Measurements from ENCODE around the gene ANGEL2.
"Not testable (repeated sequence)": the region's sequence is repeated elsewhere in the genome, so short reads cannot be mapped to it uniquely, and the experiment has no call there.

The ANGEL2 gene

DNA sequence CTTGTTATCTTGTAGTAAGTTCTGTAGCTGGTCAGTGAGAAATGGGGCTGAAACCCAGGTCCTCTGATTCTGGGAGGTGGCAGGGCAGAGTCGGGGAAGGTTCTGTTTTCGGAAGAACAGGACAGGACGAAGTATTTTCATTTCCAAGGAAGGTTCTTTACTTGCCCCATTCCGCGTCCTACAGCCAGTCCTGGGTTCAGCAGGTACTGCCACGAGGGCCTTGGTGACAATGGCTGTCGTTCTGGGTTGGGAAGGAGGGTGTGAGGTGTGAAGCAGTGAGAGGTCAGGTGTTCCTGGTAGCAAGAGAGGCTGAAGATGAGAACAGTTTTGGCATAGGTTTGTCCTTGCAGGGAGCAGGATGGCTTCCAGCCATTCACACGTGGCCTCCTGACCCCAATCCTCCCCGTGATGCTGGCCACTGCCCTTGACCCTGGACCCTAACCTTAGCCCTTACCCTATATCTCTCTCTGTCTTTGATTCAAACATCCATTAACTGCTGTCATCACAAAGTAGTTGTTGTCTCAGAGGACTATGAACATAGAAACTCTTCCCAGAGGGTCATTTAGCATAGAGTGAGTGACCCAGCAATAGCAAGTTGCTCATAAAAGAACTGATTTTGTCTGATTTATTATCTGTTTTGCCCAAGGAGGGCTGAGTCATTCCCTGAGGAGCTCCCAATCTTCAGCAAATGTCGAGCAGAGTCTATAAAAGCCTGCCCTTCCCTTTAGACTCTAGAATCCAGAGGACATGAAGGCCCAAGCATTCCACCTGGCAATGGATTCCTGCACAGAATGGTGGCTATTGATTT lies 40.4 kb downstream of the ANGEL2 start:
- DNase-seq: no peak

DNA sequence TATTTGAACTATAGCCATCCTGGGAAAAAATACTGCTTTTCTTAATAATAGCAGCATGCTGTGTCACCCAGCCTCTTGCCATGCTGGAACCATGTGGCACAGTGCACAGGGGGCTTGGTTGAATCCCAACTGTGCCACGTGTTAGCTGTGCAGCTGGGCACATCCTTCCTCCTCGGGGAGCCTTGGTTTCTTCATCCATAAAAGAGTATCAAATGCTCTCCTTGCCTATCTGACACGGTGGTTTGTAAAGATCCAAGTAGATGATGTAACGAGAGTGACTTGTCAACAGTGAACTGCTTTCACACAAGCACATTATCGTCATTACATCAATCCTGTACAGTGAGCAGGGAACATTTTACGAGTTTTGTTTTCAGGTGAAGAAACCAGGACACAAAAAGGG lies 41.0 kb downstream of the ANGEL2 start:
- no peak for DNase-seq

DNA sequence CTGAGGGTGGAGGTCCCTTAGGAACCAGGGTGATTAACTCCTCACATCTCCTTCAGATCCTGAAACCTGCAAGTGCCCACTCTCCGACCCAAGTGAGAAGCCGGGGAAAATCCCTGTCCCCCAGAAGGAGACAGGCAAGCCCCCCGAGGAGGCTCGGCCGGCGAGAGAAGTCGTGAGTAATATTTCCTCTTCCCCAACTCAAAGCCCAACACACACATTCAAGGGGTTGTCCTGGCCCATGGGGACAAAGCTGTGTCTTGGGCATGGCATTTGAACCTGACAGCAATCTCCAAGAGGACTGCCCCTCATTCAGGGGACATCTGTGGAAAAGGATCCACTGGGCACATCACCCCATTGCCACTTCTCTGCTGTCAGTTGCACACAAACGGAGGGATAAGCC lies 41.8 kb downstream of the ANGEL2 start:
- DNase-seq: no peak

DNA sequence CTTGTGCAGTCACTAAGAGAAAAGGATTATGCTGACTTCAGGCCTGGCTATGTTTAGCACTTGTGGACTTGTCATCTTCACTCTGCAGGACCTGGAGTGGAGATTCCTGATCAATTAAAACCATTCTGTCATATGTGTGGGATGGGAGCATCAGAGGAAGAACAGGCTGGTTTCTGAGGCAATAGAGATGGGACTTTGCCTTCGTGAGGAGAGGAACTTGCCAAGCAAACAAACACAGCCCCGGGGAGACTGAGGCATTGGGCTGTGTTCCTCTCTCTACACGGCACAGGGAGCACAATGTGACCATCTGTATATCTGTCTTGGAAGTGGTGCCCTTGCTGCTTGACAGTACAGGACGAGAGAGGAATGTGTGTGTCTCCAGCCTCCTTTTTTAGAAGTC lies 42.2 kb downstream of the ANGEL2 start:
- no peak for DNase-seq

DNA sequence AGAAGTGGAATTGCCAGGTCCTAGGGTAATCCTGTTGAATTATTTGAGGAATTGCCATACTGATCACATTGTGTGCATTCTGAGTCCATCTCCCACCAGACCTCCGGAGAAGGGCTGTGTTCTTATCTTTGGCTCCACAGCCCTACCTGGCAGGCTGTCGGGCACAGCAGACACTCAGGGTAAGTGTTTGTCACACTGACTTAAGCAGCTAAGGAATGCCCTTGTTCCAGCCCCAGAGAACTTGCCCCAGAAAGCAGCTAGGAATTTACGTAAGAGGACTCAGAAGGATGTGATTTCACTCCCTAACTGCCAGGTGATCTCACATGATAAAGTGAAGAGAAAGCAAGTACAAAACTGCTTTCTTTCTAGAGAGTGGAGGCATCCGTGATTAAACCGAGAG lies 44.4 kb downstream of the ANGEL2 start:
- no peak for DNase-seq

DNA sequence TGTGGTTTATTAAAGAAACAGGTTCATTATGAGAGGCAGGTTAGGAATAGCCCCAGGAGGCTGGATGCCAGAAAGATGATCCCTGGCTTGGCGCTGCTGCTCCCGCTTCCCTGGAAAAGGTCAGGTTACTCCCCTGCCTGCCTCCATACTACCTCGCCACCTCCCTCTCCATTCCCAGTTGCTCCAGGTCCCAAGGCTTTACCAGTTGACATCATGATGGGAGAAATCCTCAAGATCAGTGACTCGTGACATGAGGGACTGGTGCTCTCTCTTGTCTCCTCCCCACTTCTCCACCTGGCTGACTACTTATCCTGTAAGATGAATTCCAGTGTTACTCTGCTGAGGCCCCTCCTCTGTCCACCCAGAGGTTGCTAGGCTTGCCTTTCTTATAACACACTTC lies 45.6 kb downstream of the ANGEL2 start:
- no peak for DNase-seq

DNA sequence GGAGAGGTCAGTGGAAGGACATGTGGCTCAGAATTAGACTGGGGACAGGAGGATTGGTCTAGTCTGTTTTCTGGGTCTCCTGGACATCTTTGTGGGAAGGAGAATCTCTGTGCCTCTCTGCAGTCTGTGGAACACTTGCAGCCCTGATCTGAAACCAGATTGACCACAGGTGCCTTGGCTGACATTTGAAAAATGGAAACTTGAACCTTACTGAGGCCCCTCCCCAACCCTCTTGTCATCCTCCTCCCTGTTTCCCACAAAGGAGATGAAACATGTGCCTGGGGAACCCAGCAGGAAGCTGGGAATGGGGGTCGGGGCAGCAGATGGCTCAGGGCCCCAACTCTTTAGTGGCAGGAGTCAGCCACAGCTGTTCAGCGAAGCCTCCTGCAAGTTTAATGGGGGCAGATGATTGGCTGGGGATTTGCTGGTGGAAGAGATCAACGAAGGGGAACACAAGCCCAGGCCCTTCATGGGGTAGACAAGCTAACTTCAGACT lies 47.3 kb downstream of the ANGEL2 start:
- DNase-seq: no peak

DNA sequence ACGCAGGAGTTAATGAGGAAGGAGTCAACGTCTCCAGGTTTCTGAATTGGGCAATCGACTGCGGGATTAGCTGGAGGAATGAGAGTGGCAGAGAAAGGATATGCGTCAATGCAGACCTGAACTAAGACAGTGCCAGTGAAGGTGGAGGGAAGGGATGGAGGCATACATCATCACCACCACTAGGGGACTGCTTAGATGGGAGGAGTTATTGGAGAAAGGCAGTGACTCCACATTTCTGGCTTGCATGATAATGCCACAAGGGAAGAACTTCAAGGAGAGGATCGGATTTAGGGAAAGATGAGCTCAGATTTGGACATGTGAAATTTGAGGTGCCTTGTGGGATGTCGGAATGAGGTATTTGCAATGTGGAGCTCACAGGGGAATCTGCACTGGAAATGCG lies 47.9 kb downstream of the ANGEL2 start:
- no peak for DNase-seq

DNA sequence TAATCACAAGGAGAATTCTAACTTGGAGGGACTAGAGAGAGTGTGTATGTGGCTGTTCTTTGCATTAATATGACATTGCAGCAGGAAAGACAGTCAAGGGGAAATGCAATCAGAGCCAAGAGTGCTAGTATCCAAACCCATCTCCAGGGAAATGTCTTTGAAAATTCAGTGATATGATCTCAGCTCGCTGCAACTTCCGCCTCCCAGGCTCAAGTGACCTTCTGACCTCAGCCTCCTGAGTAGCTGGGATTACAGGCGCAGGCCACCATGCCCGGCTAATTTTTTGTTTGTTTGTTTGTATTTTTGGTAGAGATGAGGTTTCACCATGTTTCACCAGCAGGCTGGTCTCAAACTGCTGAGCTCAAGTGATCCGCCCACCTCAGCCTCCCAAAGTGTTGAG lies 49.1 kb downstream of the ANGEL2 start:
- DNase-seq: no peak

DNA sequence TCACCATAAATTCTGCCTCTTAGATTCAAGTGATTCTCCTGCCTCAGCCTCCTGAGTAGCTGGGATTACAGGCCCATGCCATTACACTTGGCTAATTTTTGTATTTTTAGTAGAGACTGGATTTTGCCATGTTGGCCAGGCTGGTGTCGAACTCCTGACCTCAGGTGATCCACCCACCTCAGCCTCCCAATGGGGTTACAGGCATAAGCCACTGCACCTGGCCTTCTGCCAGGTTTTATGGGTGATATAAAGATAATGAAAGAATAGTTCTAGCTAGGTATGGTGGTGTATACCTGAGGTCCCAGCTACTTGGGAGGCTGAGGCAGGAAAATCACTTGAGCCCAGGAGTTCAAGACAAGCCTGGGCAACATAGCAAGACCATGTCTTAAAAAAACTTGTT lies 50.7 kb downstream of the ANGEL2 start:
- not testable (repeated sequence) for DNase-seq

DNA sequence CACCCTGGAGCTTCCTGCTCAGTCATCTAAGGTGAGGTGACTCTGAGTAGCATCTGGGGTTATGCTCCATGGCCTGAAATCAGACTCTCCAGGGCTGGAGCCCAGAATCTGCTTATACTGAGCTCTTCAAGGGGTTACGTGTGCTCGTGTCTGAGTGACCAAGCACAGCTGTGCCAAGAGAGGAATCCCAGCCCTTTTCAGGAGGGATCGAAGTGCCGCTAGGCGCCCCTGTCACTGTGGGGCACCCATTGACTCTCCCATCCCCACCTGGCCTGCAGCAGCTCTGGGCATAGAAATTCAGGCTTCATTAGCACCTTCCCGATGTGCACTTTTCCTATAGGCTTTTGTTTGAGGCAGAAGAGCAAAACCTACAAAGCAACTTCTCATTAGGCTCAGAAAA lies 51.6 kb downstream of the ANGEL2 start:
- no peak for DNase-seq

DNA sequence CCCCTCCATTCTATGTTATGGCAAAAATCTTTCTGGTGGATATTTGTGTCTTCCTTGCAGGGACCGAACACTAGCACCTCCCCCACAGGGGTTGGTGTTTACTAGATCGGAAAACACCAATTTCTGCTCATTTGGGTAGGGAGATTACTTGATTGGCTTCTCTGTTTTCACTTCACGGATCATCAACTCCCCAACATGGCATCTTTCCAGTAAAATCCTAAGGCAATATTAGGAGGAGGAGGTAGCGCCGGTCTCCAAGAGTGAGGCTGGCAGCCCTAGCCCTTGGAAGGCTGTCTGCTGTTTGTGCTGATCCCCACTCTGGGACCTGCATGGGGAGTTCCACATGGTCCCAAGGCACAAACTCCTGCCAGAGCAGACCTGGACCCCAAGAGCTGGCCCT lies 53.2 kb downstream of the ANGEL2 start:
- DNase-seq: no peak

DNA sequence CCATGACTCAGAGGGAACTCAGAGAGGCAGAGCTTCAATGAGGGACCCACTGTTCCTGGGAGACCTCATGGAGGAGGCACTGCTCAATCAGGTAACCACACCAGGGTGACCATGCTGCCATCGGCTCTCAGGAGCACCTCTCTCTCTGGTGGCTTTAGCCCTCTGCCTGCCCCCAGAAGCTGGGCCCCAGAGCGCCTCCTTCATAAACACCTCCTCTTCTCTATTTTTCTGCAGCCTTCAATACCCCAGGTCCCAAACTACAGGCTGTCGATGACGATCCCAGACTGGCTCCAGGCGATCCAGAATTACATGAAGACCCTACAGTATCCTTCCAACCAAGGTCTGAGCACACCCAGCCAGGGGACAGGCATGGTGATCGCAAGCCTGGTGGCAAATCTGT lies 54.7 kb downstream of the ANGEL2 start:
- DNase-seq: no peak

DNA sequence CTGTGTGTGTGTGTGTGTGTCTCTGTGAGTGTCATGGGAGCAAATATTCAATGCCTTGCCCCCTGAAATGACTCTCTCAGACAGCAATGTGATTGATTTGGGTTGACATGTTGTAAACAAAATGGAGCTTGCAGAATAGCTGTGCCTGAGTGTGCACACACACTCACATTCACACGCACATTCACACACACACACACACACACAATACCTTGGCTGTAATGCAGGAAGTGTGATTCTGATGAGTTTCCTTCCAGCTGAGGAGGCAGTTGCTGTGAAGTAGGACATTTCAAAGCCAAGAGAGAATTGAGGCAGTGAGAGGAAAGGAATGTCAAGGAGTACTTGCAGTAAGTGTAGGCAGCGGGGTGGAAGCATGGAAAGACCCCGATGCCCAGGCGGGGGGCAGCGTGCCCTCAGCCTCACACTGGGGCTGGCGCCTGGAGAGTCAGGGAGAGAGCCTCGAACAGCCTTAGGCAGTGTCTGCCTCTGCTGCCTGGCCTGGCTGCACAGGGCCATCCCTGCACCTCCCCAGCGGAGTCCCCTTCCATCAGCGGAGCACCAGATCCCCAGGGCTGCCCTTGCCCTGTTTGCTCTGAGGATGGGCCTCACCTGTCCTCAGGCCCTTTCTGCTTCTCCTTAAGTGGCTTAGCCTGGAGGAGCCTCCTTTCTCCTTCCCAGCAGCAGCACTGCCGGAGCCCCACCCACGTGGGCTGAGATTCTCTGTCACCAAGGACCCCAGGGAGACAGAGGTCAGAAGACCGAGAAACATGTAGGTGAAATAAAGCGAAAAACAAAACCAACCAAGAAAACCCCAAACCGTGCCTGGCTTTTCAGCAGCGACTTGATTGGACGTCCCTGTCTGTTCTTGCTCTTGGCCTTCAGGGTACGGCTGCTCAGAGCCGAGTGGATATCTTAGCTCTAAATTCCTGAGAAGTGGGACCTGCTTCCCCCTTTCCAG lies 56.1 kb downstream of the ANGEL2 start:
- DNase-seq: no peak

DNA sequence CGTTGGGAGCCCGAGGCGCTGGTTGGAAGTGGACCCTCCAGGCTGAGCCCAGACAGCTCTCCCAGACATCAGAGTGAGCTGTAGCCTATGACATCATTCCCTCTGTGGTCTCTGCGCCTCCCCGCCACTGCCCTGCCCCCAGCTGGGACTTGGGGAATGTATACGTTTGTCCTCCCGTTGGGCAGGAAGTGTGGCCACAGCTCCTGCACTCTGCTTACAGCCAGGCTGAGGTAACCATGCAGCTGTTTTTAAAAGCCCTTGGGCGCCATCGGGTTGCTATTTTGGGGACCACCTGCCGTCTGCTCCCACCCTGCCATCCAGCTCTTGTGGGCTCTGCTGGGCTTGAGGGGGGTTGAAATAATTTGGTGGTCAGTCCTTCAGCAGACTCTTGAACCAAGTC lies 57.5 kb downstream of the ANGEL2 start:
- DNase-seq: no peak

DNA sequence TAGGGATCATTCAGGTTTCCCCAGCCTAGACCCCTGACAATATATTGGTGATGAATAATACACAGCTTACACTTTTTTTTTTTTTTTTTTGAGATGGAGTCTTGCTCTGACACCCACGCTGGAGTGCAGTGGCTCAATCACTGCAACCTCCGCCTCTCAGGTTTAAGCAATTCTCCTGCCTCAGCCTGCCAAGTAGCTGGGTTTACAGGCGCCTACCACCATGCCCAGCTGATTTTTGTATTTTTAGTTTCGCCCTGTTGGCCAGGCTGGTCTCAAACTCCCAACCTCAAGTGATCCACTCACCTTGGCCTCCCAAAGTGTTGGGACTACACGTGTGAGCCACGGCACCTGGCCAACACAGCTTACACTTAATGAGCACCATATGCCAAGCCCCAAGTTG lies 58.1 kb downstream of the ANGEL2 start:
- no peak for DNase-seq

DNA sequence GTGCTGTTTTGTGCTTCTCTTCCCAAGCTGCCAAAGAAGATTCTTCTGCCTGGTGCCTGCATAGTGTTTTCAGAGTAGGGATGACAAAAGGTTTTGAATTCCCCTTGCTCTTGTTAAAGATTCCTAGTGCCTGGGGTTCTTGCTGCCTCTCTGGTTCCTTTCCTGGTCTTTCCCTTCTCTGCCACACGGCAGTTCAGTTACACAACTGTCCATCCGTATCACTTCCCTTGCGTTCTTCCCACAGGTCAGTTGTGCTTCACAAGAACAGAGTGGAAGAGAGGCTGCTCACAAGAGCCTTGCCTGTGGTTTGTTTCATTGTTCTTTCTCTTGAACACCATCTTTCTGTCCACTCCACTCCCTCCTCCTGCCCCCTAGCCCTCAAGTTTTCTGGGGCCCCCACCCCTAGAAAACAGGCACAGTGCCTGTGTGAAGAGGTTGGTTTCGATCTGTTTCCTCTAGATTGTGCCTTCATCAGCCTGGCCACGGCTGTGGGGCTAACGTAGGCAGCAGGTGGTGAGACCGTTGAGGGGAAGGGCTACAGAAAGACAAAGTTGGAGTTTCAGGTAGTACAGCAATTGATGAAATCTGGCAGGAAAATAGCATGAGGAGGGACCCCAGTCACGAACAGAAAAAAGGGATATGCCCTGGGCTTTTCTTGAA lies 59.6 kb downstream of the ANGEL2 start:
- no peak for DNase-seq

DNA sequence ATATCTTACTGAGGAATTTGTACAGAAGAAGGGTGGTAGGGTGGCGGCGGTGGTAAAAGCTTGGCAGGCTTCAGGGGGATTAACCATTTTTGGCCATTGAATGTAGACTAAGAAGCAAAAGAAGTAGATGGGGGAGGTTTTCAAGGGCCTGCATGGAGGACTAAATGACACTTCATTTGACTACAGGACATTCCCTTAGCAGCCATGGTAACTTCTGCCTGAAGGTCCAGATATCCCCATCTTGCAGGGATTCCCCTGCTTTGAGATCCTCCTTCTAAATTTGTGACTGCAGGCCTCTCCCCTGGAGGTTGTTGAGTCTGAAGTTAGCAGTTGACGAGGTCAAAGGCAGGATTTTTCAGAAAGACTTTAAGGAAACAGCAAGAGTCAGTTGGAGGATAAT lies 60.6 kb downstream of the ANGEL2 start:
- no peak for DNase-seq

DNA sequence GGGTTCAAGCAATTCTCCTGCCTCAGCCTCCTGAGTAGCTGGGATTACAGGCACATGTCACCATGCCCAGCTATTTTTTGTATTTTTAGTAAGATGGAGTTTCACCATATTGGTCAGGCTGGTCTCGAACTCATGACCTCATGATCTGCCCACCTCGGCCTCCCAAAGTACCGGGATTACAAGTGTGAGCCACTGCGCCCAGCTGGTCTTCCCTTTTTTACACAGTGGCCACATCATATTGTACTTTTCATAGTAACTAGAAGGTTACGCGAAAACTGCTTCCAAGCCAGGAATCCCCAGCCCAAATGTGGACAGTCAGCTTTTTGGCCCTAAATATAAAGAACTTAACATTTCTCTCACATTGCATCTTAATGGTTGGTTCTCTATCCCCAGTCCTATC lies 61.2 kb downstream of the ANGEL2 start:
- no peak for DNase-seq

DNA sequence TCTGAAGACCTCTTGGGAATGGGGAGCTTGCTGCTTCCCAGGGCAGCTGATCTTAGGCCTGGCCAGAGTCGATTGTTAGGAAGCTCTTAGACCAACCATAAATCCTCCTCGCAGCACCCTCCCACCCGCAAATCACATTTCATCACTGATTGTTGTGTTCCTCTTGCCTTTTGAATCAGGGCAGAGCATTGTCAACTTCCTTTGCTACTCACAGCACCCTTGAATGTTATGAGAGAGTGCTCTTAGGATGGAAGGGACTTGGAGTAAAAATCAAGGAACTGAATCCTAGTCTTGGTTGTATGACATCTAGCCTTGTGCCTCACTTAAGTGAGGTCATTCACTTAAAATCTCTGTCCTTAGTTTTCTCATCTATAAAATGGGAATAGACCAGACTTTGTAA lies 62.3 kb downstream of the ANGEL2 start:
- no peak for DNase-seq

DNA sequence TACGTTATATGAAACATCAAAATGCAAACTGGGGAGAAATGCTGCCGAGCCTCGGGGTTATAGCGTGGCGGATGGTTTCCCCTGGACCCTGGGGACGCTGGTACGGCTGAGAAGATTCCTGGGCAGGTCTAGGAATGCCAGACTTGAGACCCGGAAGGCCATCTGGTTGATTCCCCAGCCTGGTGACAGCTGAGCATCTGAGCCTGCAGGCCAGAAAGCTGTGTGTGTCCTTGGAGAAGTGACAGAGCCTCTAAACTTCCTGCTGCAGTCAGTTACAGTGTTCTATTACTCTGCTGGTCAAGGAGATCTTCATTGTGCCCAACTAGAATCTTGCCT lies 63.1 kb downstream of the ANGEL2 start:
- no peak for DNase-seq

DNA sequence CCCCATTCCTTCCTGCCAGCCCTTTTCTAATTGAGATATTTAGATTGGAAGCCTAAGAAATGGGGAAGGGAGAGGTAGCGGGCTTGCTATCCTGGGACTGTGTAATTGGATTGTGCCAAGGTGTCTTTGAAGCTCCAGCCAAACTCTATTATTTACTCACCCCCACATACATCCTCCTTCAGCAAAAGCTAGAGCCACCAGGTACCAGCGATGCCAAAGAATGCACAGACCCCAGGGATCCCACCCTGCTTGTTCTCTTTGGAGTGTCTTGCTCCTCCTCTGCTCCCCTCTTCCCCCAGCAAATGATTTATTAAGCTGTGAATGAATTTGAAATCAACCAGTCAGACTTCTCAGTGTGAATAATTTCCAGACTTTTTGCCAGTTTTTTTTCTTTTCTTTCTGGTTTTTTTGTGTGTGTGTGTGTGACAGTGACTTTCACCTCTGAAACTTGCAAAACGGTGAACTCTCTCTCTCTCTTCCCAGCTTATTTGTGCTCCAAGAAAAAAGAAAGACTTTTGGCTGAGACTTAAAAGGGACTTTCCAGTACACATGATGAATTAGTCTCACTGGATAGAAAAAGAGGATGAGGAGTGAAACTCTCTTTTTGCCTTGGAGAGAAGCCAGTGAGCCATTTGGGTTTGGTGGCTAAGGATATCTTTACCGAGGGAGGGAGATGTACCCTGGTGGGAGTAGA lies 63.6 kb downstream of the ANGEL2 start:
- no peak for DNase-seq

Data from activated CD4-positive, alpha-beta T cell treated with anti-CD3 and anti-CD28 coated beads, Interleukin-2, amount 50 U/mL, for 48 hours (primary cell).